LNCAP (cell line): ENCODE data around the gene LRP8.

Experiments
- CTCF ChIP-seq: fragments of 450-650 bp; IDR thresholded peaks from 2 replicates; pipeline ENCODE4 v1.5.1; 2017; ENCODE audit warnings: mild to moderate bottlenecking

LRP8 gene

GRCh38 chr1:53256511-53257453 lies 71.1 kb downstream of the LRP8 start:
- no peak for TF ChIP-seq CTCF

GRCh38 chr1:53255031-53255430 lies 72.8 kb downstream of the LRP8 start:
- no peak for TF ChIP-seq CTCF

GRCh38 chr1:53254011-53254640 lies 73.7 kb downstream of the LRP8 start:
- no peak for TF ChIP-seq CTCF

- TF ChIP-seq CTCF, result no peak
Observed at GRCh38 chr1:53250325-53250724, 77.5 kb downstream of the LRP8 start.

- TF ChIP-seq CTCF, result no peak
Observed at GRCh38 chr1:53249706-53250105, 78.2 kb downstream of the LRP8 start.

GRCh38 chr1:53246261-53247134 lies 81.4 kb downstream of the LRP8 start:
- no peak for TF ChIP-seq CTCF

- TF ChIP-seq CTCF, result no peak
Observed at GRCh38 chr1:53244141-53244540, 83.7 kb downstream of the LRP8 start.
